ENCODE results near the gene SEMA6A. TPM values are rescaled to one million over a fixed set of nuclear protein-coding genes. Genes with fewer than 3 reads are reported as not detected.

The SEMA6A gene
- total and polyA plus RNA-seq, 4 donors = 3.7 to 11.4 (median 5.6) TPM

DNA sequence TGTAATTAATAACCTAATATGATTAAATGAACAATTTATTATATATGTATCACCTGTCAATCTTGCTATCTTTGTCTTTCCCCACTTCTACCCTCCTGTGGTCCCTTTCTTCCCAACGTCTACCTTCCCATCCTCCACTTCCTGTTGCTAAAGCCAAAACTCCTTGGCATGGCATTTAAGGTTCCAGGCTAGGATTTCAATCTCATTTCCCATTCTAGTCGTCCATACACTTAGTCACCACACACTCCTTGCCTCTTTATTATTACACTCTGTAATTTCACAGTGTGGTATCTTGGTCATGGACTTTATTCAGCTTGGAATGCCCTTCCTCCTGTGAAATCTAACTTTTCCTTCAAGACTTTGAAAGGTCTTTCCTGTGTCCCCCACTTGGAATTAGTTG lies 115.3 kb downstream of the SEMA6A start:
- Histone ChIP-seq H3K27ac (ENCODE audit: low read depth in 1 of 2, low read length in 2 of 2) (no peak overlapping the region), H3K36me3 (ENCODE audit: control insufficient read depth in 4 of 4, insufficient read depth in 3 of 4, low read depth in 1 of 4, low read length in 3 of 4) (no peaks in the 10 kb centered on the region), H3K27me3 (ENCODE audit: control insufficient read depth in 4 of 4, insufficient read depth in 4 of 4, low read length in 3 of 4) (no peaks in the 10 kb centered on the region), H3K4me3 (ENCODE audit: low read depth in 1 of 3, low read length in 3 of 3) (no peak overlapping the region), H3K9ac (ENCODE audit: low read depth in 1 of 2, low read length in 2 of 2) (no peak overlapping the region), H3K9me3 (ENCODE audit: control insufficient read depth in 4 of 4, low read length in 3 of 4) (no peaks in the 10 kb centered on the region), H3K4me1 (ENCODE audit: control insufficient read depth in 4 of 4, insufficient read depth in 4 of 4, low read length in 3 of 4) (no peaks in the 10 kb centered on the region)
- 66% methylated on average over 2 of the region's 2 CpGs for WGBS
- DNase-seq (ENCODE audit: low spot score) = no peak
- TF ChIP-seq RXRA (IDR thresholded peaks at IDR 0.05) (no peak), EGR1 (IDR thresholded peaks at IDR 0.05; ENCODE audit: low read depth in 2 of 2) (no peak), GABPA (IDR thresholded peaks at IDR 0.05 in 1 of 2, conservative IDR thresholded peaks at IDR 0.05 in 1 of 2) (no peak), NR2F2 (IDR thresholded peaks at IDR 0.05) (no peak), REST (IDR thresholded peaks at IDR 0.05) (no peak), HNF4G (IDR thresholded peaks at IDR 0.05) (no peak), TAF1 (conservative IDR thresholded peaks at IDR 0.05) (no peak), JUND (IDR thresholded peaks at IDR 0.05) (no peak), SP1 (IDR thresholded peaks at IDR 0.05) (no peak), MAX (IDR thresholded peaks at IDR 0.05) (no peak)

GRCh38 chr5:116457062-116457461 lies 117.6 kb downstream of the SEMA6A start:
- Histone ChIP-seq H3K4me1 (ENCODE audit: control insufficient read depth in 4 of 4, insufficient read depth in 4 of 4, low read length in 3 of 4) (no peaks in the 10 kb centered on the region), H3K36me3 (ENCODE audit: control insufficient read depth in 4 of 4, insufficient read depth in 3 of 4, low read depth in 1 of 4, low read length in 3 of 4) (no peaks in the 10 kb centered on the region), H3K27me3 (ENCODE audit: control insufficient read depth in 4 of 4, insufficient read depth in 4 of 4, low read length in 3 of 4) (no peaks in the 10 kb centered on the region), H3K27ac (ENCODE audit: low read depth in 1 of 2, low read length in 2 of 2) (no peak overlapping the region), H3K9ac (ENCODE audit: low read depth in 1 of 2, low read length in 2 of 2) (no peak overlapping the region), H3K9me3 (ENCODE audit: control insufficient read depth in 4 of 4, low read length in 3 of 4) (no peaks in the 10 kb centered on the region), H3K4me3 (ENCODE audit: low read depth in 1 of 3, low read length in 3 of 3) (no peak overlapping the region)
- WGBS = 98% methylated on average over 4 of the region's 4 CpGs
- no peak for DNase-seq (ENCODE audit: low spot score)
- TF ChIP-seq GABPA (IDR thresholded peaks at IDR 0.05 in 1 of 2, conservative IDR thresholded peaks at IDR 0.05 in 1 of 2) (no peak), HNF4A (conservative IDR thresholded peaks at IDR 0.05) (no peak), YY1 (IDR thresholded peaks at IDR 0.05) (no peak), SP1 (IDR thresholded peaks at IDR 0.05) (no peak), MAX (IDR thresholded peaks at IDR 0.05) (no peak), TAF1 (conservative IDR thresholded peaks at IDR 0.05) (no peak), REST (IDR thresholded peaks at IDR 0.05) (no peak), JUND (IDR thresholded peaks at IDR 0.05) (no peak), ATF3 (IDR thresholded peaks at IDR 0.05) (no peak), HNF4G (IDR thresholded peaks at IDR 0.05) (no peak), FOXA1 (IDR thresholded peaks at IDR 0.05) (no peak), FOXA2 (IDR thresholded peaks at IDR 0.05) (no peak), CTCF (IDR thresholded peaks at IDR 0.05; ENCODE audit: low read depth, low read length, missing input control) (no peak), RAD21 (IDR thresholded peaks at IDR 0.05) (no peak), NR2F2 (IDR thresholded peaks at IDR 0.05) (no peak)
- TF ChIP-seq, protein P1, sequence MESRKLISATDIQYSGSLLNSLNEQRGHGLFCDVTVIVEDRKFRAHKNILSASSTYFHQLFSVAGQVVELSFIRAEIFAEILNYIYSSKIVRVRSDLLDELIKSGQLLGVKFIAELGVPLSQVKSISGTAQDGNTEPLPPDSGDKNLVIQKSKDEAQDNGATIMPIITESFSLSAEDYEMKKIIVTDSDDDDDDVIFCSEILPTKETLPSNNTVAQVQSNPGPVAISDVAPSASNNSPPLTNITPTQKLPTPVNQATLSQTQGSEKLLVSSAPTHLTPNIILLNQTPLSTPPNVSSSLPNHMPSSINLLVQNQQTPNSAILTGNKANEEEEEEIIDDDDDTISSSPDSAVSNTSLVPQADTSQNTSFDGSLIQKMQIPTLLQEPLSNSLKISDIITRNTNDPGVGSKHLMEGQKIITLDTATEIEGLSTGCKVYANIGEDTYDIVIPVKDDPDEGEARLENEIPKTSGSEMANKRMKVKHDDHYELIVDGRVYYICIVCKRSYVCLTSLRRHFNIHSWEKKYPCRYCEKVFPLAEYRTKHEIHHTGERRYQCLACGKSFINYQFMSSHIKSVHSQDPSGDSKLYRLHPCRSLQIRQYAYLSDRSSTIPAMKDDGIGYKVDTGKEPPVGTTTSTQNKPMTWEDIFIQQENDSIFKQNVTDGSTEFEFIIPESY (IDR thresholded peaks at IDR 0.05) = no peak

All from liver (tissue), 9 donors.